ENCODE measurements around the gene C2.

Gene C2

GRCh38 chr6:31927242-31927862 lies at the start of gene C2:
Gene C2 (plus strand): TSS chr6:31927717. CDS start chr6:31927753, 36 bp downstream.
- no peak for DNase-seq

GRCh38 chr6:31878222-31878621 lies 49.3 kb upstream of the C2 start:
- DNase-seq, result no peak

GRCh38 chr6:31878726-31879125 lies 48.8 kb upstream of the C2 start, which contains the start of gene SLC44A4:
Gene SLC44A4 (minus strand): TSS chr6:31878997. CDS start chr6:31878980, 17 bp downstream.
- DNase-seq, result no peak

GRCh38 chr6:31879143-31879542 lies 48.4 kb upstream of the C2 start:
- no peak for DNase-seq

- no peak for DNase-seq
These were observed 47.6 kb upstream of the C2 start for GRCh38 chr6:31879901-31880300.

GRCh38 chr6:31880616-31881015 lies 46.9 kb upstream of the C2 start:
- no peak for DNase-seq

- no peak for DNase-seq
These were observed 46.2 kb upstream of the C2 start for GRCh38 chr6:31881136-31881859.

- DNase-seq, result no peak
These were observed 45.2 kb upstream of the C2 start for GRCh38 chr6:31882344-31882743.

GRCh38 chr6:31883676-31884075 lies 43.8 kb upstream of the C2 start:
- DNase-seq, result no peak

- DNase-seq, result no peak
These were observed 42.9 kb upstream of the C2 start for GRCh38 chr6:31884528-31885035.

GRCh38 chr6:31886541-31886991 lies 41.0 kb upstream of the C2 start:
- DNase-seq, result no peak

- DNase-seq, result no peak
These were observed 40.1 kb upstream of the C2 start for GRCh38 chr6:31887173-31888007.

GRCh38 chr6:31888276-31889258 lies 39.0 kb upstream of the C2 start:
- no peak for DNase-seq

GRCh38 chr6:31889331-31889972 lies 38.1 kb upstream of the C2 start:
- no peak for DNase-seq

GRCh38 chr6:31892821-31893220 lies 34.7 kb upstream of the C2 start:
- DNase-seq, result no peak

GRCh38 chr6:31896493-31896855 lies 31.0 kb upstream of the C2 start:
- DNase-seq, result no peak

GRCh38 chr6:31896856-31897611 lies 30.5 kb upstream of the C2 start:
- no peak for DNase-seq

- DNase-seq, result peak; percentile 87
These were observed 29.7 kb upstream of the C2 start, which contains the start of gene EHMT2 for GRCh38 chr6:31897612-31898382. Gene EHMT2 (minus strand): TSS chr6:31897698. CDS start chr6:31897677, 21 bp downstream.

GRCh38 chr6:31898383-31899011 lies 29.0 kb upstream of the C2 start:
- DNase-seq, result peak; percentile 48
